H9 (cell line): ENCODE measurements around the gene NACC2. TPM values are rescaled to one million over a fixed set of nuclear protein-coding genes. Genes with fewer than 3 reads are reported as not detected.

Experiments used
- DNase-seq: peaks from one replicate; pipeline ENCODE4 v3.0.0-alpha.2; 2017
- H2AFZ ChIP-seq: one replicate; pipeline ENCODE4 v1.6.1; 2013; ENCODE audit warnings: mild to moderate bottlenecking, low read length, control low read depth, moderate library complexity
- H2AK5ac ChIP-seq: 2 replicates; pipeline ENCODE4 v1.6.1; 2013; ENCODE audit warnings: low read length, control low read depth, mixed read lengths; ENCODE audit not compliant: insufficient read length
- H2BK120ac ChIP-seq: one replicate; pipeline ENCODE4 v1.6.1; 2013; ENCODE audit warnings: low read depth, mild to moderate bottlenecking, low read length, control low read depth, inconsistent platforms; ENCODE audit not compliant: poor library complexity, severe bottlenecking
- H2BK12ac ChIP-seq: 2 replicates; pipeline ENCODE4 v1.6.1; 2013; ENCODE audit warnings: low read length, control low read depth, mixed read lengths, low read depth; ENCODE audit not compliant: insufficient read length
- H2BK15ac ChIP-seq: 2 replicates; pipeline ENCODE4 v1.6.1; 2013; ENCODE audit warnings: low read depth, low read length, control low read depth
- H2BK20ac ChIP-seq: one replicate; pipeline ENCODE4 v1.6.1; 2013; ENCODE audit warnings: low read depth, mild to moderate bottlenecking, low read length, control low read depth, inconsistent platforms; ENCODE audit not compliant: poor library complexity, severe bottlenecking
- H2BK5ac ChIP-seq: 2 replicates; pipeline ENCODE4 v1.6.1; 2013; ENCODE audit warnings: low read length, control low read depth, mixed read lengths; ENCODE audit not compliant: insufficient read length
- H3K14ac ChIP-seq: 2 replicates; pipeline ENCODE4 v1.6.1; 2013; ENCODE audit warnings: low read length, control low read depth; ENCODE audit not compliant: insufficient read depth
- H3K18ac ChIP-seq: 2 replicates; pipeline ENCODE4 v1.6.1; 2013; ENCODE audit warnings: low read depth, mild to moderate bottlenecking, mixed read lengths, low read length, control low read depth; ENCODE audit not compliant: insufficient read length
- H3K23ac ChIP-seq: 2 replicates; pipeline ENCODE4 v1.6.1; 2013; ENCODE audit warnings: low read length, control low read depth, mixed read lengths, low read depth; ENCODE audit not compliant: insufficient read length
- H3K23me2 ChIP-seq: 2 replicates; pipeline ENCODE4 v1.6.1; 2013; ENCODE audit warnings: low read depth, mild to moderate bottlenecking, mixed read lengths, low read length, control low read depth; ENCODE audit not compliant: insufficient read length, poor library complexity, severe bottlenecking
- H3K27ac ChIP-seq: 2 replicates; pipeline ENCODE4 v1.5.1; 2013; ENCODE audit warnings: low read length, control low read depth, mixed read lengths, low read depth; ENCODE audit not compliant: insufficient read length
- H3K27me3 ChIP-seq: 2 replicates; pipeline ENCODE4 v1.6.1; 2013; ENCODE audit warnings: low read length, control low read depth, inconsistent platforms; ENCODE audit not compliant: insufficient read depth
- H3K4ac ChIP-seq: 2 replicates; pipeline ENCODE4 v1.6.1; 2013; ENCODE audit warnings: low read depth, mild to moderate bottlenecking, control low read depth, inconsistent platforms, low read length, moderate library complexity
- H3K4me1 ChIP-seq: 2 replicates; pipeline ENCODE4 v1.6.1; 2013; ENCODE audit warnings: low read length, control low read depth, inconsistent platforms; ENCODE audit not compliant: insufficient read depth
- H3K4me2 ChIP-seq: 2 replicates; pipeline ENCODE4 v1.6.1; 2013; ENCODE audit warnings: low read length, control low read depth, mixed read lengths; ENCODE audit not compliant: insufficient read length, insufficient read depth
- H3K56ac ChIP-seq: 2 replicates; pipeline ENCODE4 v1.6.1; 2013; ENCODE audit warnings: low read depth, mild to moderate bottlenecking, mixed read lengths, low read length, control low read depth; ENCODE audit not compliant: insufficient read length
- H3K79me1 ChIP-seq: 2 replicates; pipeline ENCODE4 v1.6.1; 2013; ENCODE audit warnings: low read depth, mild to moderate bottlenecking, moderate library complexity, low read length, control low read depth, inconsistent platforms; ENCODE audit not compliant: insufficient read depth, poor library complexity, severe bottlenecking
- H3K79me2 ChIP-seq: 2 replicates; pipeline ENCODE4 v1.6.1; 2013; ENCODE audit warnings: low read length, control low read depth, inconsistent platforms; ENCODE audit not compliant: insufficient read depth
- H3K9ac ChIP-seq: 2 replicates; pipeline ENCODE4 v1.6.1; 2013; ENCODE audit warnings: low read length, control low read depth, mixed read lengths; ENCODE audit not compliant: insufficient read length; ENCODE audit errors: extremely low read depth
- H3K9me3 ChIP-seq: one replicate; pipeline ENCODE4 v1.6.1; 2013; ENCODE audit warnings: low read depth, low read length, inconsistent platforms; ENCODE audit not compliant: control insufficient read depth
- H3T11ph ChIP-seq: one replicate; pipeline ENCODE4 v1.6.1; 2013; ENCODE audit warnings: mild to moderate bottlenecking, low read length, control low read depth, inconsistent platforms
- H4K20me1 ChIP-seq: one replicate; pipeline ENCODE4 v1.6.1; 2013; ENCODE audit not compliant: control insufficient read depth, insufficient read length, insufficient read depth
- H4K5ac ChIP-seq: 2 replicates; pipeline ENCODE4 v1.6.1; 2013; ENCODE audit warnings: low read depth, mild to moderate bottlenecking, mixed read lengths, low read length, control low read depth; ENCODE audit not compliant: insufficient read length
- H4K8ac ChIP-seq: replicated peaks from 2 replicates; pipeline ENCODE4 v1.6.1; 2013; ENCODE audit warnings: low read length, control low read depth, mixed read lengths, low read depth; ENCODE audit not compliant: insufficient read length
- H4K91ac ChIP-seq: 2 replicates; pipeline ENCODE4 v1.6.1; 2013; ENCODE audit warnings: low read depth, mild to moderate bottlenecking, moderate library complexity, mixed read lengths, low read length, control low read depth; ENCODE audit not compliant: insufficient read length
- H3K27ac Mint-ChIP-seq, 3 experiments: 2 replicates in 2 of 3; 3 replicates in 1 of 3; pipeline ENCODE4 v1.8.0; 2020 to 2021; ENCODE audit warnings: mixed read lengths in 3 of 3, mild to moderate bottlenecking in 1 of 3, moderate library complexity in 1 of 3
- H3K27me3 Mint-ChIP-seq: 2 replicates; pipeline ENCODE4 v1.8.0; 2021; ENCODE audit warnings: low read depth, mild to moderate bottlenecking, moderate library complexity, mixed read lengths
- H3K36me3 Mint-ChIP-seq, 3 experiments: 2 replicates in 2 of 3; 3 replicates in 1 of 3; pipeline ENCODE4 v1.8.0; 2020 to 2021; ENCODE audit warnings: low read depth in 3 of 3, mixed read lengths in 3 of 3; ENCODE audit not compliant: insufficient read depth in 1 of 3
- H3K4me1 Mint-ChIP-seq, 2 experiments: 2 replicates each; pipeline ENCODE4 v1.8.0; 2020; ENCODE audit warnings: mixed read lengths in 2 of 2
- H3K4me3 Mint-ChIP-seq, 2 experiments: 2 replicates in 1 of 2; 3 replicates in 1 of 2; pipeline ENCODE4 v1.8.0; 2020 to 2021; ENCODE audit warnings: mild to moderate bottlenecking in 2 of 2, mixed read lengths in 2 of 2, moderate library complexity in 1 of 2
- H3K9me3 Mint-ChIP-seq, 2 experiments: 2 replicates in 1 of 2; 3 replicates in 1 of 2; pipeline ENCODE4 v1.8.0; 2020; ENCODE audit warnings: mild to moderate bottlenecking in 2 of 2, mixed read lengths in 2 of 2, moderate library complexity in 1 of 2
- CTCF ChIP-seq: fragments of 200-600 bp; sonication (generic); conservative IDR thresholded peaks from 3 replicates; pipeline ENCODE4 v1.8.0; 2021; ENCODE audit warnings: antibody characterized with exemption, mild to moderate bottlenecking
- WGBS: extraction: QIAGEN DNeasy Blood & Tissue Kit; methylation state at CpG from one replicate; pipeline ENCODE4 v1.1.7; 2013; ENCODE audit warnings: missing lambda C conversion rate, low lambda C conversion rate, mixed read lengths; ENCODE audit not compliant: insufficient read length; ENCODE audit errors: extremely low coverage; 5-methylcytosine and 5-hydroxymethylcytosine counted together
- total RNA-seq: library from RNA; stranded (reverse); gene quantifications from 2 replicates; pipeline ENCODE4 v1.2.1, GENCODE V29; 2021

NACC2 gene
- total RNA-seq, 1 experiment from 2014 or later = 11.5 TPM

- H2BK20ac ChIP-seq = no peak overlapping the region
- peaks cover 2 to 5% of the 10 kb centered on the region in 2 experiments for H3K4me1 Mint-ChIP-seq
- H2BK120ac ChIP-seq = no peak overlapping the region
- H3K18ac ChIP-seq = no peak overlapping the region
- no peaks in the 10 kb centered on the region for H3K36me3 Mint-ChIP-seq
- no peaks in the 10 kb centered on the region for H3K9me3 Mint-ChIP-seq
- H2BK5ac ChIP-seq = no peak overlapping the region
- H3K4me2 ChIP-seq = no peak overlapping the region
- H2AK5ac ChIP-seq = no peak overlapping the region
- H3K4ac ChIP-seq = no peak overlapping the region
- H3K4me1 ChIP-seq = no peaks in the 10 kb centered on the region
- no peak overlapping the region for H3K27ac Mint-ChIP-seq
- no peaks in the 10 kb centered on the region for H3K23me2 ChIP-seq
- H3K56ac ChIP-seq = no peak overlapping the region
- H4K20me1 ChIP-seq = no peaks in the 10 kb centered on the region
- WGBS = no CpG with 5 or more reads among the region's 27 CpGs
- no peak for TF ChIP-seq CTCF
- no peak overlapping the region for H3K27ac ChIP-seq
- H2AFZ ChIP-seq = no peak overlapping the region
- no peak overlapping the region for H4K8ac ChIP-seq
- H3K9ac ChIP-seq = no peak overlapping the region
- no peak overlapping the region for H4K5ac ChIP-seq
- no peaks in the 10 kb centered on the region for H3K9me3 ChIP-seq
- H2BK12ac ChIP-seq = no peak overlapping the region
- DNase-seq = peak; percentile 28
- H3K27me3 ChIP-seq = no peaks in the 10 kb centered on the region
- no peaks in the 10 kb centered on the region for H3K79me1 ChIP-seq
- H3K79me2 ChIP-seq = no peaks in the 10 kb centered on the region
- no peak overlapping the region for H4K91ac ChIP-seq
- H2BK15ac ChIP-seq = no peak overlapping the region
- H3K23ac ChIP-seq = no peak overlapping the region
- H3K27me3 Mint-ChIP-seq = no peaks in the 10 kb centered on the region
- H3K4me3 Mint-ChIP-seq = no peak overlapping the region
- H3T11ph ChIP-seq = no peak overlapping the region
- peak overlapping the region; percentile 63 for H3K14ac ChIP-seq
Observed at GRCh38 chr9:136081113-136081825, 13.8 kb downstream of the NACC2 start.
